ENCODE results near the gene VWA3B.

DNA sequence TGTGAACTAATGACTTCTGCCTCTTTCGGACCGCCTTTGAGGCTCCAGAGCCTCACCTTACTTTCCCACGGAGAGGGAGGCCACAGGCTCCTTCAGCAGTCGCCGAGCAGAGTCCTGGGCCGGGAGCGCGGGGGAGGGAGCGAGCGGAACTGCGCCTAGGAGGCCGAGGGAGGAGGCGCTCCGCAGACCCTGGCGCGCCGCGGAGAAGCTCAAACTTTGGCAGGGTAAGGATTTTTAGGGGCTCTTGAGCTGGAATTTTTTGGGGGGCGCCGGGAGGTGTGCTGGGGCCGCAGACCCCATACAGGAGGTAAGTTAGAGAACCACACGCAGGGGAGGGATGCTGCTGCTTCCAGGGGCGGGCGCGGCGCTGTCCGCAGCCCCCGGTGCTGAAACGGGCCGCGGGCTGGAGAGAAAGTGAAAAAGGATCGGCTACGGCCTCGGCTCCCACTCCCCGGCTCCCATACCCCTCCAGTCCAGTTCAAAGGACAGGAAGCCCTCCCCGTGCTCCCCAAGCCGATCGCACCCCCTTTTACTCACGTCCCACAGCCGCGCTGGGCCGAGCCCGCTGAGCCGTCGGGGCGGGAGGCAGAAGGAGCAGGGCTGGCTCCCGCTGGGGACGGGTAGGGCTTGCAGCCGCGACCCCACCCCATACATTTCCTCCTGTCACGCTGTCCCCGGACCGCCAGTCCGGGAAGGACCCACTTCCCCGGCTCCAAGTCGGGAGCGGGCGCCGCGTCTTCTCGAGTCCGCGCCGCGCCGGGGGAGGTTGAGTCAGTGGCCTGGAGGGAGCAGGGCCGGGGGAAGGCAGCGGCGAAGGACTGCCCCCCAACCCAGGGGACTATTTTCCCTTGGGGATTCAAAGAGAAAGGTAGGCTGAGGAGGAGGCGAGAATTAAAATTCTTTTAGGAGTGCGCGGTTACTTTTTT lies 259.6 kb downstream of the VWA3B start, which contains the start of gene CNGA3:
- TF ChIP-seq POLR2A (IDR thresholded peaks at IDR 0.05) (no peak), POLR2AphosphoS5 (IDR thresholded peaks at IDR 0.05) (no peak)
- TF ChIP-seq, protein P1, sequence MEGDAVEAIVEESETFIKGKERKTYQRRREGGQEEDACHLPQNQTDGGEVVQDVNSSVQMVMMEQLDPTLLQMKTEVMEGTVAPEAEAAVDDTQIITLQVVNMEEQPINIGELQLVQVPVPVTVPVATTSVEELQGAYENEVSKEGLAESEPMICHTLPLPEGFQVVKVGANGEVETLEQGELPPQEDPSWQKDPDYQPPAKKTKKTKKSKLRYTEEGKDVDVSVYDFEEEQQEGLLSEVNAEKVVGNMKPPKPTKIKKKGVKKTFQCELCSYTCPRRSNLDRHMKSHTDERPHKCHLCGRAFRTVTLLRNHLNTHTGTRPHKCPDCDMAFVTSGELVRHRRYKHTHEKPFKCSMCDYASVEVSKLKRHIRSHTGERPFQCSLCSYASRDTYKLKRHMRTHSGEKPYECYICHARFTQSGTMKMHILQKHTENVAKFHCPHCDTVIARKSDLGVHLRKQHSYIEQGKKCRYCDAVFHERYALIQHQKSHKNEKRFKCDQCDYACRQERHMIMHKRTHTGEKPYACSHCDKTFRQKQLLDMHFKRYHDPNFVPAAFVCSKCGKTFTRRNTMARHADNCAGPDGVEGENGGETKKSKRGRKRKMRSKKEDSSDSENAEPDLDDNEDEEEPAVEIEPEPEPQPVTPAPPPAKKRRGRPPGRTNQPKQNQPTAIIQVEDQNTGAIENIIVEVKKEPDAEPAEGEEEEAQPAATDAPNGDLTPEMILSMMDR (IDR thresholded peaks at IDR 0.05): no peak

Data from prostate gland (tissue), 2 donors.